HG02678 (cell line): Measurements from ENCODE around the gene MYO1H.
"Not testable (repeated sequence)": the region's sequence is repeated elsewhere in the genome, so short reads cannot be mapped to it uniquely, and the experiment has no call there.

Source experiments
- ATAC-seq: cut with Tn5 transposase; IDR thresholded peaks from one replicate; pipeline ENCODE4 v1.9.1; 2021; ENCODE audit warnings: mild to moderate bottlenecking, moderate library complexity; ENCODE audit not compliant: unreplicated experiment

MYO1H gene

GRCh38 chr12:109466305-109466704 lies 118.6 kb downstream of the MYO1H start:
- ATAC-seq = no peak

- ATAC-seq = no peak
Measured at GRCh38 chr12:109466821-109467220, 119.1 kb downstream of the MYO1H start.

- no peak for ATAC-seq
Measured at GRCh38 chr12:109467978-109468676, 120.4 kb downstream of the MYO1H start.

GRCh38 chr12:109469517-109469916 lies 121.8 kb downstream of the MYO1H start:
- no peak for ATAC-seq

- no peak for ATAC-seq
Measured at GRCh38 chr12:109473006-109473405, 125.3 kb downstream of the MYO1H start.

- not testable (repeated sequence) for ATAC-seq
Measured at GRCh38 chr12:109473526-109474270, 126.0 kb downstream of the MYO1H start.

- no peak for ATAC-seq
Measured at GRCh38 chr12:109475121-109475520, 127.4 kb downstream of the MYO1H start.

GRCh38 chr12:109475993-109476806 lies 128.5 kb downstream of the MYO1H start:
- no peak for ATAC-seq

- ATAC-seq = no peak
Measured at GRCh38 chr12:109476807-109477184, 129.1 kb downstream of the MYO1H start.

- ATAC-seq = peak; percentile 96
Measured at GRCh38 chr12:109477185-109477962, 129.7 kb downstream of the MYO1H start, which contains the start of the genes KCTD10 and UBE3B. Gene KCTD10 (minus strand): TSS chr12:109477300. CDS start chr12:109477262, 38 bp downstream. Gene UBE3B (plus strand): TSS chr12:109477634. CDS start chr12:109483552, 5,918 bp downstream.

GRCh38 chr12:109477963-109478315 lies 130.2 kb downstream of the MYO1H start:
- ATAC-seq = no peak

- ATAC-seq = no peak
Measured at GRCh38 chr12:109479761-109480160, 132.1 kb downstream of the MYO1H start.

GRCh38 chr12:109480356-109480755 lies 132.7 kb downstream of the MYO1H start:
- ATAC-seq = no peak

GRCh38 chr12:109481863-109482262 lies 134.2 kb downstream of the MYO1H start:
- ATAC-seq = no peak

- ATAC-seq = no peak
Measured at GRCh38 chr12:109482491-109482890, 134.8 kb downstream of the MYO1H start.

GRCh38 chr12:109482894-109483293 lies 135.2 kb downstream of the MYO1H start:
- ATAC-seq = no peak

- no peak for ATAC-seq
Measured at GRCh38 chr12:109483346-109483745, 135.6 kb downstream of the MYO1H start.

GRCh38 chr12:109485201-109485600 lies 137.5 kb downstream of the MYO1H start:
- no peak for ATAC-seq

GRCh38 chr12:109487181-109488050 lies 139.7 kb downstream of the MYO1H start:
- ATAC-seq = no peak
